ENCODE data around the gene SEC14L1.

Gene SEC14L1

GRCh38 chr17:77188084-77189066, 47.6 kb downstream of the SEC14L1 start:
- no peak for DNase-seq (ENCODE audit: extremely low read depth in 1 of 2, low read depth in 1 of 2)

GRCh38 chr17:77189148-77189547, 48.4 kb downstream of the SEC14L1 start:
- no peak for DNase-seq (ENCODE audit: extremely low read depth in 1 of 2, low read depth in 1 of 2)

- DNase-seq (ENCODE audit: extremely low read depth in 1 of 2, low read depth in 1 of 2), result no peak
Observed at GRCh38 chr17:77190576-77190975, 49.8 kb downstream of the SEC14L1 start.

GRCh38 chr17:77191244-77191643, 50.5 kb downstream of the SEC14L1 start:
- DNase-seq (ENCODE audit: extremely low read depth in 1 of 2, low read depth in 1 of 2), result no peak

- no peak for DNase-seq (ENCODE audit: extremely low read depth in 1 of 2, low read depth in 1 of 2)
Observed at GRCh38 chr17:77193653-77194052, 52.9 kb downstream of the SEC14L1 start.

GRCh38 chr17:77194179-77194578, 53.4 kb downstream of the SEC14L1 start:
- no peak for DNase-seq (ENCODE audit: extremely low read depth in 1 of 2, low read depth in 1 of 2)

- no peak for DNase-seq (ENCODE audit: extremely low read depth in 1 of 2, low read depth in 1 of 2)
Observed at GRCh38 chr17:77196251-77196650, 55.5 kb downstream of the SEC14L1 start.

GRCh38 chr17:77197115-77197514, 56.3 kb downstream of the SEC14L1 start:
- no peak for DNase-seq (ENCODE audit: extremely low read depth in 1 of 2, low read depth in 1 of 2)

- DNase-seq (ENCODE audit: extremely low read depth in 1 of 2, low read depth in 1 of 2), result no peak
Observed at GRCh38 chr17:77200711-77201110, 59.9 kb downstream of the SEC14L1 start.

- DNase-seq (ENCODE audit: extremely low read depth in 1 of 2, low read depth in 1 of 2), result no peak
Observed at GRCh38 chr17:77203436-77203835, 62.7 kb downstream of the SEC14L1 start.

GRCh38 chr17:77203846-77204245, 63.1 kb downstream of the SEC14L1 start:
- no peak for DNase-seq (ENCODE audit: extremely low read depth in 1 of 2, low read depth in 1 of 2)

- no peak for DNase-seq (ENCODE audit: extremely low read depth in 1 of 2, low read depth in 1 of 2)
Observed at GRCh38 chr17:77204536-77204935, 63.8 kb downstream of the SEC14L1 start.

GRCh38 chr17:77205396-77206125, 64.8 kb downstream of the SEC14L1 start:
- DNase-seq (ENCODE audit: extremely low read depth in 1 of 2, low read depth in 1 of 2), result no peak

GRCh38 chr17:77206158-77206956, 65.6 kb downstream of the SEC14L1 start:
- no peak for DNase-seq (ENCODE audit: extremely low read depth in 1 of 2, low read depth in 1 of 2)

- DNase-seq (ENCODE audit: extremely low read depth in 1 of 2, low read depth in 1 of 2), result no peak
Observed at GRCh38 chr17:77207689-77208216, 67.0 kb downstream of the SEC14L1 start.

- no peak for DNase-seq (ENCODE audit: extremely low read depth in 1 of 2, low read depth in 1 of 2)
Observed at GRCh38 chr17:77208217-77208808, 67.5 kb downstream of the SEC14L1 start.

- no peak for DNase-seq (ENCODE audit: extremely low read depth in 1 of 2, low read depth in 1 of 2)
Observed at GRCh38 chr17:77208856-77209255, 68.1 kb downstream of the SEC14L1 start.

GRCh38 chr17:77209330-77209748, 68.6 kb downstream of the SEC14L1 start:
- no peak for DNase-seq (ENCODE audit: extremely low read depth in 1 of 2, low read depth in 1 of 2)

GRCh38 chr17:77210331-77210730, 69.6 kb downstream of the SEC14L1 start:
- DNase-seq (ENCODE audit: extremely low read depth in 1 of 2, low read depth in 1 of 2), result no peak

GRCh38 chr17:77210946-77211541, 70.3 kb downstream of the SEC14L1 start:
- DNase-seq (ENCODE audit: extremely low read depth in 1 of 2, low read depth in 1 of 2), result no peak

Data from stimulated activated CD8-positive, alpha-beta memory T cell treated with anti-CD3 and anti-CD28 coated beads, Interleukin-7, amount 100 ng/mL, for 48 hours (primary cell).